HFFc6 (cell line): ENCODE measurements around the gene TPM3. TPM values are rescaled to one million over a fixed set of nuclear protein-coding genes. Genes with fewer than 3 reads are reported as not detected.
"Not testable (repeated sequence)": the region's sequence is repeated elsewhere in the genome, so short reads cannot be mapped to it uniquely, and the experiment has no call there.

ENCODE experiments used
- DNase-seq: peaks from one replicate; pipeline ENCODE4 v3.0.0-alpha.2; 2018
- H3K27ac Mint-ChIP-seq: 2 replicates; pipeline ENCODE4 v1.8.0; 2020; ENCODE audit warnings: mild to moderate bottlenecking, mixed read lengths
- H3K27me3 Mint-ChIP-seq: 2 replicates; pipeline ENCODE4 v1.8.0; 2021; ENCODE audit warnings: mild to moderate bottlenecking, moderate library complexity, mixed read lengths; ENCODE audit not compliant: insufficient read depth
- H3K36me3 Mint-ChIP-seq: 2 replicates; pipeline ENCODE4 v1.8.0; 2021; ENCODE audit warnings: low read depth, mixed read lengths
- H3K4me1 Mint-ChIP-seq: 2 replicates; pipeline ENCODE4 v1.8.0; 2020; ENCODE audit warnings: low read depth, mixed read lengths
- H3K4me3 Mint-ChIP-seq: 2 replicates; pipeline ENCODE4 v1.8.0; 2020; ENCODE audit warnings: mild to moderate bottlenecking, moderate library complexity, mixed read lengths
- H3K9me3 Mint-ChIP-seq: 2 replicates; pipeline ENCODE4 v1.8.0; 2020; ENCODE audit warnings: mild to moderate bottlenecking, mixed read lengths
- total RNA-seq, 6 experiments: library from RNA; stranded (reverse); fragmentation: NEBNext Ultra II Directional; extraction: Animal tissue kit (Norgen Biotek cat#: 25700); gene quantifications; 2 replicates in 1 of 6; 3 replicates in 5 of 6; pipeline ENCODE4 v1.2.3, GENCODE V29; 2021
- TF ChIP-seq, protein P1 (sequence below): fragments of 200-600 bp; sonication (generic); IDR thresholded peaks from 2 replicates; pipeline ENCODE4 v1.5.0; 2021; ENCODE audit warnings: antibody characterized with exemption, mild to moderate bottlenecking

Gene TPM3
- total RNA-seq, 6 experiments from 2014 or later = 503 to 809 (median 701) TPM

DNA sequence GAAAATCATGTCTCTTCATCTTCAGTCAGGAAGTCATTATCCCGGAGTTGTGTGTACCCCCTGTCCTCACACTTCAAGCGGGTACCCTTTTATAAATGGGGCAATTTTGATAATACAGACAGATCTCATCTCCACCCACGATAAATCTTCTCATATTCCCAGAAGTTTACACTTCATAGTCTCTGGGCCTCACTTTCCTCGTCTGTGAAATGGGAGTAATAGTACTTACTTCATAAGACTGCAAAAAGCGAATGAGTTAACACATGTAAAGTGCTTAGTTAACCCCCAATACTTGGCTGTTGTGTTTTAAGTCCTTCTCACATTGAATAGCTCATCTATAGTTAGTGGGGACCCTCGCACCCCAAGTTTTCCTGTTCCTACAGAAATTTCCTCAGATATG is 37.8 kb downstream of the TPM3 start:
- H3K4me1 Mint-ChIP-seq = peaks cover 41% of the 10 kb centered on the region
- TF ChIP-seq, protein P1, sequence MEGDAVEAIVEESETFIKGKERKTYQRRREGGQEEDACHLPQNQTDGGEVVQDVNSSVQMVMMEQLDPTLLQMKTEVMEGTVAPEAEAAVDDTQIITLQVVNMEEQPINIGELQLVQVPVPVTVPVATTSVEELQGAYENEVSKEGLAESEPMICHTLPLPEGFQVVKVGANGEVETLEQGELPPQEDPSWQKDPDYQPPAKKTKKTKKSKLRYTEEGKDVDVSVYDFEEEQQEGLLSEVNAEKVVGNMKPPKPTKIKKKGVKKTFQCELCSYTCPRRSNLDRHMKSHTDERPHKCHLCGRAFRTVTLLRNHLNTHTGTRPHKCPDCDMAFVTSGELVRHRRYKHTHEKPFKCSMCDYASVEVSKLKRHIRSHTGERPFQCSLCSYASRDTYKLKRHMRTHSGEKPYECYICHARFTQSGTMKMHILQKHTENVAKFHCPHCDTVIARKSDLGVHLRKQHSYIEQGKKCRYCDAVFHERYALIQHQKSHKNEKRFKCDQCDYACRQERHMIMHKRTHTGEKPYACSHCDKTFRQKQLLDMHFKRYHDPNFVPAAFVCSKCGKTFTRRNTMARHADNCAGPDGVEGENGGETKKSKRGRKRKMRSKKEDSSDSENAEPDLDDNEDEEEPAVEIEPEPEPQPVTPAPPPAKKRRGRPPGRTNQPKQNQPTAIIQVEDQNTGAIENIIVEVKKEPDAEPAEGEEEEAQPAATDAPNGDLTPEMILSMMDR = no peak
- H3K36me3 Mint-ChIP-seq = peaks cover 30% of the 10 kb centered on the region
- H3K9me3 Mint-ChIP-seq = no peaks in the 10 kb centered on the region
- H3K27me3 Mint-ChIP-seq = no peaks in the 10 kb centered on the region; the same call in 1 of the 2 replicates
- peak overlapping the region; percentile 55 for H3K27ac Mint-ChIP-seq
- no peak for DNase-seq
- H3K4me3 Mint-ChIP-seq = no peak overlapping the region

DNA sequence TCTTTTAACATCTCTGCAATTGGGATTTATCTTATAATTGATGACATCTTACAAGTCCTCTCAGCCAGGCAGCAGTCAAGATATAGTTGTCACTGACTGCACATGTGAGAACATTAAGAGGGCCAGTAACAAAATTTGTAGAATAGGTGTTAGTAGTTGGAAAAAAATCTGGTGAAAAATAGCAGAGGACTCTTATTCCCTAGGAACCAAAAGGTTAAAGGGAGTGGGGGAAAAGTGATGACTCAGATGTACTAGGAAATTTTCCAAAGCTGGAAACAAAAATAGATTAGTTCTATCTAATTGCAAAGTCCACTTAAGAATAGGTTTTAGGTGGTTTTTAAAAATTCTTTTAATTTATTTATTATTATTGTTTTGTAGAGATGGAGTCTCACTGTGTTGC is 40.6 kb downstream of the TPM3 start:
- Mint-ChIP-seq H3K27me3 (no peaks in the 10 kb centered on the region; the same call in 1 of the 2 replicates), H3K27ac (no peak overlapping the region), H3K4me3 (no peak overlapping the region), H3K4me1 (peaks cover 28% of the 10 kb centered on the region), H3K9me3 (no peaks in the 10 kb centered on the region), H3K36me3 (peaks cover 12% of the 10 kb centered on the region)
- no peak for DNase-seq
- TF ChIP-seq, protein P1 = no peak

DNA sequence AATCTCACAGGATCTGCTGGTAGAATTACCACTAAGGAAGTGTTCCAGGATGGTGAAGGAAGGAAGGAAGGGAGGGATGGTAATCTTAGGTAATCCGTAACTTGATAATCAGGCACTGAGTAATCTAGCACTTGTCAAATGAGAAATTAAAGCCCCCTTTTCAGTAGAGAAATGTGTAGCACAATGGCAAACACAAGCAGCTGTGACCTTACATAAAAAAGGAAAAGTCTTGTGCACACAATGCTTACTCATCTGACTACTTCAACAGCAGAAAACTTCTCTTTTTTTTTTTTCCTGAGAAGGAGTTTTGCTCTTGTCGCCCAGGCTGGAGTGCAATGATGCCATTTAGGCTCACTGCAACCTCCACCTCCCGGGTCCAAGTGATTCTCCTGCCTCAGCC is 43.1 kb downstream of the TPM3 start:
- no peaks in the 10 kb centered on the region for H3K9me3 Mint-ChIP-seq
- TF ChIP-seq, protein P1 = no peak
- H3K36me3 Mint-ChIP-seq = no peaks in the 10 kb centered on the region
- no peak for DNase-seq
- no peaks in the 10 kb centered on the region; the same call in 1 of the 2 replicates for H3K27me3 Mint-ChIP-seq
- no peak overlapping the region for H3K4me3 Mint-ChIP-seq
- H3K4me1 Mint-ChIP-seq = peaks cover 16% of the 10 kb centered on the region
- H3K27ac Mint-ChIP-seq = no peak overlapping the region

DNA sequence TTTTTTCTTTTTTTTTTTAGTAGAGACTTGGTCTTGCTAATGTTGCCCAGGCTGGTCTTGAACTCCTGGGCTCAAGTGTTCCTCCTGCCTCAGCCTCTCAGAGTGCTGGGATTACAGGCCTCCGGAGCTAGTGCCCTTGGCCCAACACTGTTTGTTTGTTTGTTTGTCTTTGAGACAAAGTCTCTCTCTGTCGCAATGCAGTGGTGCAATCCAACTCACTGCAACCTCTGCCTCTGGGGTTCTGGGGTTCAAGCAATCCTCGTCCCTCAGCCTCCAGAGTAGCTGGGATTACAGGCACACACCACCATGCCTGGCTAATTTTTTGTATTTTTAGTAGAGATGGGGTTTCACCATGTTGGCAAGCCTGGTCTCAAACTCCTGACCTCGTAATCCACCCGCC is 44.4 kb downstream of the TPM3 start:
- not testable (repeated sequence) for H3K9me3 Mint-ChIP-seq

DNA sequence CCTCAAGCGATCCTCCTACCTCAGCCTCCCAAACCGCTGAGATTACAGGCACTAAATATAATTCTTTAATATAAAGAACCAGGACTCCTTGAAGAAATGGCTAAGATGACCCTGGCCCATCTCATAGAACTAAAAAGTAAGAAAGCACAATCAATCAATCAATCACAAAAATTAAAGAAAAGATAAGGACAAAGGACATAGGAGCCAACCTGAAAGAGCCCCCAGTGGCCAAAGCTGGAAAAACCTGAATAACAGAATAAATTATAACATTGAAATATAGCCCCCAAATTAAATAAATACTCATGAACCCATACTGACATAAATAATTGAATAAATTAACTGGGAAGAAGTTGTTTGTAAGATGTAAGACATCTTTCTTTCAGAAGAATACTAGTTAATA is 45.9 kb downstream of the TPM3 start:
- H3K27me3 Mint-ChIP-seq = no peaks in the 10 kb centered on the region; the same call in 1 of the 2 replicates
- TF ChIP-seq, protein P1 = peak; percentile 71

More for the DNA sequence above, 44.4 kb downstream of the TPM3 start:
- H3K27me3 Mint-ChIP-seq, H3K27ac Mint-ChIP-seq, H3K36me3 Mint-ChIP-seq, DNase-seq, H3K4me3 Mint-ChIP-seq: not testable (repeated sequence)
- H3K4me1 Mint-ChIP-seq = peaks cover 14% of the 10 kb centered on the region

DNA sequence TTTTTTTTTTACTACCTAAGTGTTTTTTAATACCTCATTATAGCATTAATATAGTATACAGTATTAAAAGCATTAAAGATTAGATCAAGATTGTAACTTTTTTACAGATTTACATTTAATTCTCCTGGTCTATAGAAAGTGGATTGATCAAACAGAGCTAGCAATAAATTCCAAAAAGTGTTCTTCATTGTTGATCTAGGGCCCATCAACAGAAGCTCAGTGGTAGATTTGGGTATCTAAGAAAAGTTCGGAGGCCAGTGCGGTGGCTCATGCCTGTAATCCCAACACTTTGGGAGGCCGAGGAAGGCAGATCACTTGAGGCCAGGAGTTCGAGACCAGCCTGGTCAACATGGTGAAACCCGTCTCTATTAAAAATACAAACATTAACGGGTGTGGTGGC is 49.5 kb downstream of the TPM3 start:
- DNase-seq = no peak
- no peak overlapping the region for H3K4me3 Mint-ChIP-seq
- H3K9me3 Mint-ChIP-seq = no peaks in the 10 kb centered on the region
- TF ChIP-seq, protein P1 = no peak
- no peaks in the 10 kb centered on the region for H3K27me3 Mint-ChIP-seq
- peaks cover 10% of the 10 kb centered on the region for H3K4me1 Mint-ChIP-seq
- no peak overlapping the region for H3K27ac Mint-ChIP-seq
- no peaks in the 10 kb centered on the region for H3K36me3 Mint-ChIP-seq

More for the DNA sequence above, 45.9 kb downstream of the TPM3 start:
- no peak for DNase-seq
- no peak overlapping the region for H3K4me3 Mint-ChIP-seq
- H3K36me3 Mint-ChIP-seq = no peaks in the 10 kb centered on the region
- H3K9me3 Mint-ChIP-seq = no peaks in the 10 kb centered on the region
- H3K27ac Mint-ChIP-seq = no peak overlapping the region
- H3K4me1 Mint-ChIP-seq = peaks cover 13% of the 10 kb centered on the region
